GM18526 (cell line): ENCODE measurements around the gene EFCAB13.

ENCODE experiments used
- POLR2A ChIP-seq: IDR thresholded peaks from 3 replicates; pipeline ENCODE4 v1.6.1; 2011; ENCODE audit not compliant: insufficient read length; ENCODE audit errors: extremely low read depth

Gene EFCAB13

GRCh38 chr17:47470836-47471235 lies 147.1 kb downstream of the EFCAB13 start:
- TF ChIP-seq POLR2A = no peak
